ENCODE results near the gene PCNX1. TPM values are rescaled to one million over a fixed set of nuclear protein-coding genes. Genes with fewer than 3 reads are reported as not detected.
"Not testable (repeated sequence)": the region's sequence is repeated elsewhere in the genome, so short reads cannot be mapped to it uniquely, and the experiment has no call there.

Gene PCNX1
- total RNA-seq, 1 donor from 2014 or later = 62.5 TPM

DNA sequence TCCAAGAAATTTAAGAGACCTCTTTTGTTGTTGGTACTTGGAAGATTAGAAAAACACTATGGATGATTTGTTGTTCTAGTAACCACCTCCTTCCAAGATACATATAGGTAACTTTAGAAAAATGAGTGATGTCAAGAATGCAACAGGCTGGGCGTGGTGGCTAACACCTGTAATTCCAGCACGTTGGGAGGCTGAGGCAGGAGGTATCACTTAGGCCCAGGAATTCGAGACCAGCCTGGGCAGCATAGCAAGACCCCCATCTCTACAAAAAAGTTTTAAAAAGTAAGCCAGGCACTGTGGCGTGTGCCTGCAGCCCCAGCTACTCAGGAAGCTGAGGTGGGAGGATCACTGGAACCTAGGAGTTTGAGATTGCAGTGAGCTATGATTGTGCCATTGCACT, 97.8 kb downstream of the PCNX1 start:
- Mint-ChIP-seq H3K9me3 (ENCODE audit: unreplicated experiment) (no peaks in the 10 kb centered on the region), H3K4me1 (ENCODE audit: low read depth, unreplicated experiment) (no peaks in the 10 kb centered on the region), H3K4me3 (ENCODE audit: unreplicated experiment) (no peak overlapping the region), H3K27ac (ENCODE audit: unreplicated experiment) (no peak overlapping the region), H3K27me3 (ENCODE audit: unreplicated experiment) (no peaks in the 10 kb centered on the region), H3K36me3 (ENCODE audit: unreplicated experiment) (no peaks in the 10 kb centered on the region)
- TF ChIP-seq, protein P1, sequence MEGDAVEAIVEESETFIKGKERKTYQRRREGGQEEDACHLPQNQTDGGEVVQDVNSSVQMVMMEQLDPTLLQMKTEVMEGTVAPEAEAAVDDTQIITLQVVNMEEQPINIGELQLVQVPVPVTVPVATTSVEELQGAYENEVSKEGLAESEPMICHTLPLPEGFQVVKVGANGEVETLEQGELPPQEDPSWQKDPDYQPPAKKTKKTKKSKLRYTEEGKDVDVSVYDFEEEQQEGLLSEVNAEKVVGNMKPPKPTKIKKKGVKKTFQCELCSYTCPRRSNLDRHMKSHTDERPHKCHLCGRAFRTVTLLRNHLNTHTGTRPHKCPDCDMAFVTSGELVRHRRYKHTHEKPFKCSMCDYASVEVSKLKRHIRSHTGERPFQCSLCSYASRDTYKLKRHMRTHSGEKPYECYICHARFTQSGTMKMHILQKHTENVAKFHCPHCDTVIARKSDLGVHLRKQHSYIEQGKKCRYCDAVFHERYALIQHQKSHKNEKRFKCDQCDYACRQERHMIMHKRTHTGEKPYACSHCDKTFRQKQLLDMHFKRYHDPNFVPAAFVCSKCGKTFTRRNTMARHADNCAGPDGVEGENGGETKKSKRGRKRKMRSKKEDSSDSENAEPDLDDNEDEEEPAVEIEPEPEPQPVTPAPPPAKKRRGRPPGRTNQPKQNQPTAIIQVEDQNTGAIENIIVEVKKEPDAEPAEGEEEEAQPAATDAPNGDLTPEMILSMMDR (IDR thresholded peaks at IDR 0.05; ENCODE audit: partially characterized antibody, unreplicated experiment) = no peak
- no peak for DNase-seq

DNA sequence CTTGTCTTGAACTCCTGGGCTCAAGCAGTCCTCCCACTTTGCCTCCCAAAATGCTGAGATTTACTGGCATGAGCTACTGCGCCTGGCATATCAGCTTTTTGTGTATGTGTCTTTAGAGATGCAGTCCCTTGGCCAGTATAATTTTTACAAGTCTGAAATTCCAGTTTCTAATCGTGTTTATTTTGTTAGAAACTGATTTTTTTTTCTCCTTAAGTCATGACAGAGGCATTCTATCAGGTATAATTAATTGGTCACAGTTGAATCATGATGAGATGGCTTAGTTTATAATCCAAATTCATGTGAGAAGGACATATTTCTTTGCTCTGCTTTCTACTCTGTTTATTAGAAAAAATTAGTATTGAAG, 98.9 kb downstream of the PCNX1 start:
- Mint-ChIP-seq H3K9me3 (ENCODE audit: unreplicated experiment) (no peaks in the 10 kb centered on the region), H3K27me3 (ENCODE audit: unreplicated experiment) (no peaks in the 10 kb centered on the region), H3K4me1 (ENCODE audit: low read depth, unreplicated experiment) (no peaks in the 10 kb centered on the region), H3K4me3 (ENCODE audit: unreplicated experiment) (no peak overlapping the region), H3K27ac (ENCODE audit: unreplicated experiment) (no peak overlapping the region), H3K36me3 (ENCODE audit: unreplicated experiment) (no peaks in the 10 kb centered on the region)
- TF ChIP-seq, protein P1 (IDR thresholded peaks at IDR 0.05; ENCODE audit: partially characterized antibody, unreplicated experiment) = no peak
- no peak for DNase-seq

DNA sequence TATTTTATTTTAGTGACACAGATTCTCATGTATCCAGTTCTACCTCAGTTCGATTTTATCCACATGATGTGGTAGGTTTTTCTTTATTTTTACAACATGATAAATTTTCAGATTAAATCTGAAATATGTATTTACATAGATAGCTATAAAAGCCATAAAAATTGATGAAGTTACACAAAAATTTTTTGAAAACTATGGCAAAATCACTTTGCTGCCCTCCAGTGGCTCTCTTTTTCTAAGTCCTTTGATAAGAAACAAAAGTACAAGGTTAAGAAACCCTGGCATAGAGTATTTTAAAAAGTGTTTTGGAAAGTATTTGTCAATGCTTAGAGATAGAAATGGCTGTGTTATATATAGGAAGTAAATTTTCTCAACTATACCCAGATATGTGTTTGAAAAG, 104.2 kb downstream of the PCNX1 start:
- Mint-ChIP-seq H3K9me3 (ENCODE audit: unreplicated experiment) (peaks cover 1% of the 10 kb centered on the region), H3K36me3 (ENCODE audit: unreplicated experiment) (no peaks in the 10 kb centered on the region), H3K27ac (ENCODE audit: unreplicated experiment) (no peak overlapping the region), H3K4me1 (ENCODE audit: low read depth, unreplicated experiment) (no peaks in the 10 kb centered on the region), H3K27me3 (ENCODE audit: unreplicated experiment) (no peaks in the 10 kb centered on the region), H3K4me3 (ENCODE audit: unreplicated experiment) (no peak overlapping the region)
- no peak for DNase-seq
- TF ChIP-seq, protein P1 (IDR thresholded peaks at IDR 0.05; ENCODE audit: partially characterized antibody, unreplicated experiment) = no peak

DNA sequence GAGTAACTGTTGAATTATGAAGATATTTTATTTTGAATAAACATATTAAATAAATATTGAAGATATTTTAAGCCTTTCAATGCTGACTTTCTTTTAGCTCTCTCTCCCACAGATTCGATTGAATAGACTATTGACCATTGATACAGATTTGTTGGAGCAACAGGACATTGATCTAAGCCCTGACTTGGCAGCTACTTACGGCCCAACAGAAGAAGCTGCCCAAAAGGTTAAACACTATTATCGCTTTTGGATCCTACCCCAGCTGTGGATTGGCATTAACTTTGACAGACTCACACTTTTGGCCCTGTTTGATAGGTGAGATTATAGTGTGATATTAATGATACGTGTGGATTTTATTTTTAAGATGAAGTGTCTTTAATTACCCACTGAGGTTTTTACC, 105.6 kb downstream of the PCNX1 start:
- peaks cover 1% of the 10 kb centered on the region for H3K9me3 Mint-ChIP-seq (ENCODE audit: unreplicated experiment)
- H3K27me3 Mint-ChIP-seq (ENCODE audit: unreplicated experiment) = no peaks in the 10 kb centered on the region
- DNase-seq = no peak
- no peak overlapping the region for H3K4me3 Mint-ChIP-seq (ENCODE audit: unreplicated experiment)
- H3K36me3 Mint-ChIP-seq (ENCODE audit: unreplicated experiment) = no peaks in the 10 kb centered on the region
- H3K4me1 Mint-ChIP-seq (ENCODE audit: low read depth, unreplicated experiment) = no peaks in the 10 kb centered on the region
- H3K27ac Mint-ChIP-seq (ENCODE audit: unreplicated experiment) = no peak overlapping the region
- TF ChIP-seq, protein P1 (IDR thresholded peaks at IDR 0.05; ENCODE audit: partially characterized antibody, unreplicated experiment) = no peak

DNA sequence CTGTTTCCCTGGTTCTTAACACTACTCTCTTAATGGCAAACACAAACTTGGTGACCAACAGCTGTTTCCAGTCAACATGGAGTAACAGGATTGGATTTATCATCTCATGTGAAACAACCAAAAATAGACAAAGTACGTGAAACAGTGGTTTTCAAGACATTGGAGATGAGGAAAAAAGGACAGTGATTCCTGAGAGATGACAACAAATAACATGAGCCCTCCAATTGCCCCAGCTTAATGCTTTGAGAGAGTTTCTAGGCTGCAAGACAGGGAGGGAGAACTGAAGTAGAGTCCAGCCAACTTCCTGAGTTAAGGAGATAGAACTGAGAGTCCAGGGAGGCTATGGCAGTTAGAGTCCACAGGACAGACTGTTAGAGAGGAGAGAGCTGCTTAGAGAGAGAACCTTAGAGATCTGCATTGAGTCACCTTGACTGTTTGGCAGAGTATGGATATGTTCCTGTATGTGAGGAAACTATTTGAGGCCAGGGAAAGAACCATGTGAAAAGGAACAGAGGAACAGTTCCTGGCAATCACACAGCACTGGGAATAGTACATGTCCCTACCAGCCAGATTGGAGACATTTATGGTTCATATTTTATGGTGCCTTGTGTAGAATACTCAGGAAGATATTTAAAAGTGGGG, 106.4 kb downstream of the PCNX1 start:
- no peaks in the 10 kb centered on the region for H3K36me3 Mint-ChIP-seq (ENCODE audit: unreplicated experiment)
- no peaks in the 10 kb centered on the region for H3K27me3 Mint-ChIP-seq (ENCODE audit: unreplicated experiment)
- no peak for DNase-seq
- peaks cover 1% of the 10 kb centered on the region for H3K9me3 Mint-ChIP-seq (ENCODE audit: unreplicated experiment)
- no peak overlapping the region for H3K27ac Mint-ChIP-seq (ENCODE audit: unreplicated experiment)
- no peaks in the 10 kb centered on the region for H3K4me1 Mint-ChIP-seq (ENCODE audit: low read depth, unreplicated experiment)
- TF ChIP-seq, protein P1 (IDR thresholded peaks at IDR 0.05; ENCODE audit: partially characterized antibody, unreplicated experiment) = no peak
- no peak overlapping the region for H3K4me3 Mint-ChIP-seq (ENCODE audit: unreplicated experiment)

DNA sequence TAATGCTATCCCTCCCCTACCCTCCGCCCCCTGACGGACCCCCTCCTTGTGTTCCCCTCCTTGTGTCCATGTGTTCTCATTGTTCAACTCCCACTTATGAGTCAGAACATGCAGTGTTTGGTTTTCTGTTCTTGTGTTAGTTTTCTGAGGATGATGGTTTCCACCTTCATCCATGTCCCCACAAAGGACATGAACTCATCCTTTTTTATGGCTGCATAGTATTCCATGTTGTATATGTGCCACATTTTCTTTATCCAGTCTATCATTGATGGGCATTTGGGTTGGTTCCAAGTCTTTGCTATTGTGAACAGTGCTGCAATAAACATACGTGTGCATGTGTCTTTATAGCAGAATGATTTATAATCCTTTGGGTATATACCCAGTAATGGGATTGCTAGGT, 112.7 kb downstream of the PCNX1 start:
- not testable (repeated sequence) for H3K36me3 Mint-ChIP-seq (ENCODE audit: unreplicated experiment); DNase-seq; H3K4me1 Mint-ChIP-seq (ENCODE audit: low read depth, unreplicated experiment); H3K27ac Mint-ChIP-seq (ENCODE audit: unreplicated experiment); H3K27me3 Mint-ChIP-seq (ENCODE audit: unreplicated experiment); H3K9me3 Mint-ChIP-seq (ENCODE audit: unreplicated experiment); H3K4me3 Mint-ChIP-seq (ENCODE audit: unreplicated experiment)
